ENCODE results near the gene MYEF2.
A peak's percentile ranks its signal among the peaks of the same experiment; 100 is the strongest.

The MYEF2 gene

GRCh38 chr15:48202068-48202467 is 24.0 kb upstream of the MYEF2 start:
- DNase-seq (ENCODE audit: low read depth in 2 of 2) = no peak
- TF ChIP-seq, protein P1, sequence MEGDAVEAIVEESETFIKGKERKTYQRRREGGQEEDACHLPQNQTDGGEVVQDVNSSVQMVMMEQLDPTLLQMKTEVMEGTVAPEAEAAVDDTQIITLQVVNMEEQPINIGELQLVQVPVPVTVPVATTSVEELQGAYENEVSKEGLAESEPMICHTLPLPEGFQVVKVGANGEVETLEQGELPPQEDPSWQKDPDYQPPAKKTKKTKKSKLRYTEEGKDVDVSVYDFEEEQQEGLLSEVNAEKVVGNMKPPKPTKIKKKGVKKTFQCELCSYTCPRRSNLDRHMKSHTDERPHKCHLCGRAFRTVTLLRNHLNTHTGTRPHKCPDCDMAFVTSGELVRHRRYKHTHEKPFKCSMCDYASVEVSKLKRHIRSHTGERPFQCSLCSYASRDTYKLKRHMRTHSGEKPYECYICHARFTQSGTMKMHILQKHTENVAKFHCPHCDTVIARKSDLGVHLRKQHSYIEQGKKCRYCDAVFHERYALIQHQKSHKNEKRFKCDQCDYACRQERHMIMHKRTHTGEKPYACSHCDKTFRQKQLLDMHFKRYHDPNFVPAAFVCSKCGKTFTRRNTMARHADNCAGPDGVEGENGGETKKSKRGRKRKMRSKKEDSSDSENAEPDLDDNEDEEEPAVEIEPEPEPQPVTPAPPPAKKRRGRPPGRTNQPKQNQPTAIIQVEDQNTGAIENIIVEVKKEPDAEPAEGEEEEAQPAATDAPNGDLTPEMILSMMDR (IDR thresholded peaks at IDR 0.05; ENCODE audit: low read depth, low read length) = no peak
- H3K4me3 ChIP-seq (replicated peaks in 1 of 2; ENCODE audit: low read depth in 2 of 2, low read length in 2 of 2) = no peak overlapping the region

- no peak within 1 kb of the TSS for H3K4me3 ChIP-seq (replicated peaks in 1 of 2; ENCODE audit: low read depth in 2 of 2, low read length in 2 of 2)
- TF ChIP-seq, protein P1 (IDR thresholded peaks at IDR 0.05; ENCODE audit: low read depth, low read length) = no peak
- DNase-seq (ENCODE audit: low read depth in 2 of 2) = no peak
Observed at GRCh38 chr15:48191574-48192225, 13.6 kb upstream of the MYEF2 start, which contains the start of gene CTXN2. Gene CTXN2 (plus strand): TSS chr15:48191665. CDS start chr15:48201301, 9,636 bp downstream.

GRCh38 chr15:48190932-48191573 is 13.0 kb upstream of the MYEF2 start:
- H3K4me3 ChIP-seq (replicated peaks in 1 of 2; ENCODE audit: low read depth in 2 of 2, low read length in 2 of 2) = no peak overlapping the region

DNA sequence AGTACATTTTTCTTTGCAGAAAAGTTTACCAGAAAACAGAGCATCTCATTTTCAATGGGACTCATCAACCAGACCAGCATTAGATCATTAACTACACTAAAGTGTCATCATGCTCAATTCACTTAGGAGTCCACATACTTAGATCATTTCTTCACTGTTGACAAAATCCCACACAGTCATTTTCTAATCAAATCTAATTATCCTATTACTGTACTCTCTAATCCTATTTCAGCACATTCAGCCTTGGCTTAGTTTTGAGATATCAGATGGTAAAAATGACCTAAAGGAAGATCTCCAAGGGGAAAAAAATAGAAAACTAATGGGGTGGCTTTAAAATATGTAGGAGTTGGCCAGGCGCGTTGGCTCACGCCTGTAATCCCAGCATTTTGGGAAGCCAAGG is 8.2 kb upstream of the MYEF2 start:
- no peak overlapping the region for H3K4me3 ChIP-seq (replicated peaks in 1 of 2; ENCODE audit: low read depth in 2 of 2, low read length in 2 of 2)
- TF ChIP-seq, protein P1 (IDR thresholded peaks at IDR 0.05; ENCODE audit: low read depth, low read length) = no peak
- no peak for DNase-seq (ENCODE audit: low read depth in 2 of 2)

More at GRCh38 chr15:48190932-48191573, 13.0 kb upstream of the MYEF2 start:
- TF ChIP-seq, protein P1 (IDR thresholded peaks at IDR 0.05; ENCODE audit: low read depth, low read length) = no peak
- DNase-seq (ENCODE audit: low read depth in 2 of 2) = peak; percentile 64 to 71

DNA sequence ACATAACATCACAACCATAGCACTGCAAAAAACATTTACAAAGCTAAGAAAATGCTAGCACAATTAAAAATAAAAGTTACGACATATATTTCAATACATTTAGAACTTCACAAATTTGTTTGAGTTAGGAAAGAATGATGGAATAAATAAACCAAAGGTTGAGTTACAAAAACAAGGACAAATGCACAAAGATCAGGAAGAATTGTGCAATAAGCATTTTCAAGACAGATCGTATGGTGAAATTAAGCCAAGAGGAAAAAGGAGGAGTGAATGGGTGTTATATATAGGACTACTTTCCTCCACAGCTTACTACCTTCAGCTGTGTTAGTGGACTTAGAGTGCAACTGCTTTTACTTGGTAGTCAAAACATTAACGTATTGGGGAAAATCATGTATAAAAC is 7.4 kb upstream of the MYEF2 start:
- no peak for DNase-seq (ENCODE audit: low read depth in 2 of 2)
- H3K4me3 ChIP-seq (replicated peaks in 1 of 2; ENCODE audit: low read depth in 2 of 2, low read length in 2 of 2) = no peak overlapping the region
- TF ChIP-seq, protein P1 (IDR thresholded peaks at IDR 0.05; ENCODE audit: low read depth, low read length) = no peak

- DNase-seq (ENCODE audit: low read depth in 2 of 2) = no peak
- H3K4me3 ChIP-seq (replicated peaks in 1 of 2; ENCODE audit: low read depth in 2 of 2, low read length in 2 of 2) = no peak overlapping the region
- TF ChIP-seq, protein P1 (IDR thresholded peaks at IDR 0.05; ENCODE audit: low read depth, low read length) = no peak
Observed at GRCh38 chr15:48182749-48183148, 4.7 kb upstream of the MYEF2 start.
